ENCODE measurements around the gene ZNF79. TPM values are rescaled to one million over a fixed set of nuclear protein-coding genes. Genes with fewer than 3 reads are reported as not detected.

ZNF79 gene
- total RNA-seq, 3 donors from 2014 or later, result 5.1 to 13.6 (median 5.7) TPM

DNA sequence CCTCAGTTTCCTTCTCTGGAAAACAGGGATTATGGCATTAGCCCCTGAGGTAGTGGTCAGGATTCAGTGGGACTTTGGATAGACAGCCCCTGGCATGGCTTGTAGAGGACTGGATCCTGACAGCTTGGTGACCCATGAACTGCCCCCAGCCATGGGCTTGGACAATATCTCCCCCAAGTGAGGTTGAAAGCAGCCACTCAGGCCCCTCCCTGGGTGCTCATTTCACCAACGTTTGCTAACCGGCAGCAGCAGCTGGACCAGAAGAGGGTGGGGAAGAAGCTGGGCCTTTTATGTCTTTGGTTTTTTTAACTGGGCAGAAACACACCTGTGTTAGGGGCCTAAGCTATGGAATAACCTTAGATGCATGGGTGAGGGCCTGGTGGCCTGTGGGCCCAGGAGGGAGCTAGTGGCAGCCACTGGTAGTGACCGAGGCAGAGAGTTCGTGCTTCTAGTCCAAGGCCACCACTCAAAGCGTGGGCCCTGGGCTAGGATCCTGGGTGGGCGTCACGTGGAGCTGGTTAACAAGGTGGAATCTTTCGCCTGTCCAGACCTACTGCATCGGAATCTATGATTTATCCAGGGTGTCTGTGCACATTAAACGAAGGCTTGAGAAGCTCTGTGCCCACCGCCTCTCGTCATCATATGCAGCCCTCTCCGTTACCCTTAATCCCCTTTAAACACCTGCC lies 25.3 kb upstream of the ZNF79 start:
- no peak overlapping the region for H3K4me3 ChIP-seq
- H3K36me3 ChIP-seq (ENCODE audit: low read depth), result peaks cover 6% of the 10 kb centered on the region
- intact Hi-C loops (cut with DNase I, micrococcal nuclease), result no loop called here

DNA sequence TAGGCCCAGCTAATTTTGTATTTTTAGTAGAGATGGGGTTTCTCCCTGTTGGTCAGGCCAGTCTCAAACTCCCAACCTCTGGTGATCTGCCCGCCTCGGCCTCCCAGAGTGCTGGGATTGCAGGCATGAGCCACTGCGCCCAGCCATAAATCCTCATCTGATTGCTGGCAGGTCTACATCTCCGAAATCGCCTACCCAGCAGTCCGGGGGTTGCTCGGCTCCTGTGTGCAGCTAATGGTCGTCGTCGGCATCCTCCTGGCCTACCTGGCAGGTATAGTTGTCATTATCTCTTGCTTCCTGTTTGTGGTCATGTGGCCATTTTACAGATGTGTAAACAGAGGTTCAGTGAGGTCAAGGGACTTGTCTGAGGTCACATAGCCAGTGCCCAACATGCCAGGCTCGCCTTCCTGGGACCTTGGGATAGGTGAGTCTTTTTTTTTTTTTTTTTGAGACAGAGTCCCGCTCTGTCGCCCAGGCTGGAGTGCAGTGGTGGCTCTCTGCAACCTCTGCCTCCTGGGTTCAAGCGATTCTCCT lies 24.4 kb upstream of the ZNF79 start:
- intact Hi-C loops (cut with DNase I, micrococcal nuclease), result no loop called here

More for the DNA sequence above, 25.3 kb upstream of the ZNF79 start:
- ATAC-seq (no peak), DNase-seq (no peak)
- peaks cover 19% of the 10 kb centered on the region for H3K4me1 ChIP-seq (ENCODE audit: low read depth)
- TF ChIP-seq, protein P1, sequence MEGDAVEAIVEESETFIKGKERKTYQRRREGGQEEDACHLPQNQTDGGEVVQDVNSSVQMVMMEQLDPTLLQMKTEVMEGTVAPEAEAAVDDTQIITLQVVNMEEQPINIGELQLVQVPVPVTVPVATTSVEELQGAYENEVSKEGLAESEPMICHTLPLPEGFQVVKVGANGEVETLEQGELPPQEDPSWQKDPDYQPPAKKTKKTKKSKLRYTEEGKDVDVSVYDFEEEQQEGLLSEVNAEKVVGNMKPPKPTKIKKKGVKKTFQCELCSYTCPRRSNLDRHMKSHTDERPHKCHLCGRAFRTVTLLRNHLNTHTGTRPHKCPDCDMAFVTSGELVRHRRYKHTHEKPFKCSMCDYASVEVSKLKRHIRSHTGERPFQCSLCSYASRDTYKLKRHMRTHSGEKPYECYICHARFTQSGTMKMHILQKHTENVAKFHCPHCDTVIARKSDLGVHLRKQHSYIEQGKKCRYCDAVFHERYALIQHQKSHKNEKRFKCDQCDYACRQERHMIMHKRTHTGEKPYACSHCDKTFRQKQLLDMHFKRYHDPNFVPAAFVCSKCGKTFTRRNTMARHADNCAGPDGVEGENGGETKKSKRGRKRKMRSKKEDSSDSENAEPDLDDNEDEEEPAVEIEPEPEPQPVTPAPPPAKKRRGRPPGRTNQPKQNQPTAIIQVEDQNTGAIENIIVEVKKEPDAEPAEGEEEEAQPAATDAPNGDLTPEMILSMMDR (IDR thresholded peaks at IDR 0.05), result no peak
- no peaks in the 10 kb centered on the region for H3K9me3 ChIP-seq

DNA sequence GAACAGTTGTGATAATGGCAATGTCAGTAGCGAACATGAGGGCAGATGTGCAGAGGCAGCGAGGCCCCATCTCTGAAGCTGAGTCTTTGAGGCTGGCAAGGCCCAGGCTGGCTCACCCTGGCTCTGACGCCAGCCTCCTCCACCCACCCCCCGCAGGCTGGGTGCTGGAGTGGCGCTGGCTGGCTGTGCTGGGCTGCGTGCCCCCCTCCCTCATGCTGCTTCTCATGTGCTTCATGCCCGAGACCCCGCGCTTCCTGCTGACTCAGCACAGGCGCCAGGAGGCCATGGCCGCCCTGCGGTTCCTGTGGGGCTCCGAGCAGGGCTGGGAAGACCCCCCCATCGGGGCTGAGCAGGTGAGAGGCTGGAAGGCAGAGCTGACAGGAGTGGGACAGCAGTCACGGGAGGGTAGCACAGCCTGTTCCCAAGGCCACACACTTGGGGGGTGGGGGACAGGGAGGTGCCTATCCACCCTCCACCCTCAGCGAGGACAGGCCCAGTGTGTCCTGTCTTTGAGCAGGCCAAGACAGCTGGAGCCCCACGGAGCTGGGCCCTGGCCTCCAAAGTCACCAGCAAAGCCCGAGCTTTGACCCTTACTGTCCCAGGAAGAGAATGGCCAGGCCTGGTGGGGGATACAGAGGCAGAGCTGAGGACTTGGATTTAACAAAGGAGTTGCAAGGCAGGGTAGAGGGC lies 21.6 kb upstream of the ZNF79 start:
- peaks cover 9% of the 10 kb centered on the region for H3K4me1 ChIP-seq (ENCODE audit: low read depth)
- no peaks in the 10 kb centered on the region for H3K36me3 ChIP-seq (ENCODE audit: low read depth)
- TF ChIP-seq, protein P1 (IDR thresholded peaks at IDR 0.05), result no peak
- H3K9me3 ChIP-seq, result no peaks in the 10 kb centered on the region
- H3K4me3 ChIP-seq, result no peak overlapping the region
- DNase-seq, result no peak
- intact Hi-C loops (cut with DNase I, micrococcal nuclease), result no loop called here
- ATAC-seq, result no peak

More for the DNA sequence above, 24.4 kb upstream of the ZNF79 start:
- no peaks in the 10 kb centered on the region for H3K9me3 ChIP-seq
- ATAC-seq (no peak), DNase-seq (no peak)
- no peak overlapping the region for H3K4me3 ChIP-seq
- H3K36me3 ChIP-seq (ENCODE audit: low read depth), result peaks cover 6% of the 10 kb centered on the region
- peaks cover 19% of the 10 kb centered on the region for H3K4me1 ChIP-seq (ENCODE audit: low read depth)
- TF ChIP-seq, protein P1 (IDR thresholded peaks at IDR 0.05), result no peak

DNA sequence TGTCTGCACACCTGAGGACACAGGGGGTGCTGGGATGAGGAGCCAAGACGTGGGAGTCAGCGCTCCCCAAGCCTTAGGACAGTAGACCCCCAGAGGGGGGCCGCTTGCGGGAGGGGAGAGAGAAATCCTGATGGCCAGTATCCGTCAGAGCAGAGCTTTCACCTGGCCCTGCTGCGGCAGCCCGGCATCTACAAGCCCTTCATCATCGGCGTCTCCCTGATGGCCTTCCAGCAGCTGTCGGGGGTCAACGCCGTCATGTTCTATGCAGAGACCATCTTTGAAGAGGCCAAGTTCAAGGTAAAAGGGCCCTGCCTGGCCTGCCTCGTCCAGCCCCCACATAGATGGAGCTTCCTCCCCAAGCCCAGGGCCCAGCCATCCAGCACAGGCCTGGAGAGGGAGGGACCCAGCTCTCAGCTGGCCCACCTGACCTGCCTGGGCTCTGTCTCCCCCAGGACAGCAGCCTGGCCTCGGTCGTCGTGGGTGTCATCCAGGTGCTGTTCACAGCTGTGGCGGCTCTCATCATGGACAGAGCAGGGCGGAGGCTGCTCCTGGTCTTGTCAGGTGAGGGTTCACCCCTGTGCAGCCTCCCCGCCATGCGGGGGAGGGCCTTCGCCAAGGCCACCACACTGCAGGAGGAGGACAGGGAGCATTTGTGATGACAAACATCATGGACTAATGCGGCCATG lies 20.5 kb upstream of the ZNF79 start:
- no peaks in the 10 kb centered on the region for H3K36me3 ChIP-seq (ENCODE audit: low read depth)
- H3K4me1 ChIP-seq (ENCODE audit: low read depth), result peaks cover 2% of the 10 kb centered on the region
- ATAC-seq (no peak), DNase-seq (no peak)
- TF ChIP-seq, protein P1 (IDR thresholded peaks at IDR 0.05), result no peak
- no peak overlapping the region for H3K4me3 ChIP-seq
- intact Hi-C loops (cut with DNase I, micrococcal nuclease), result no loop called here
- no peaks in the 10 kb centered on the region for H3K9me3 ChIP-seq

DNA sequence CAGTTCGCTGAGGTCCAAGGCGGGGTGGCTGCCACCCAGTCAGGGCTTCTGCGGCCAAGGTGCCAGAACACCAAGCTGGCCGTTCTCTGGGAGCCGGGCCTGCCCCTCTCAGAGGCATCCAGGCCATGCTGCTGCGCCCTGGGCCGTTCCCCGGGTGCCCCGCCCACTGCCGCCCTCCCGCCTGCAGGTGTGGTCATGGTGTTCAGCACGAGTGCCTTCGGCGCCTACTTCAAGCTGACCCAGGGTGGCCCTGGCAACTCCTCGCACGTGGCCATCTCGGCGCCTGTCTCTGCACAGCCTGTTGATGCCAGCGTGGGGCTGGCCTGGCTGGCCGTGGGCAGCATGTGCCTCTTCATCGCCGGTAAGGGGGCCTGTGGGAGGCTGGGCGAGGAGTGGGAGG lies 19.6 kb upstream of the ZNF79 start:
- no peak for ATAC-seq
- Histone ChIP-seq H3K4me3 (no peak overlapping the region), H3K36me3 (ENCODE audit: low read depth) (no peaks in the 10 kb centered on the region), H3K9me3 (no peaks in the 10 kb centered on the region), H3K4me1 (ENCODE audit: low read depth) (no peaks in the 10 kb centered on the region)
- TF ChIP-seq, protein P1 (IDR thresholded peaks at IDR 0.05), result no peak
- DNase-seq, result no peak
- intact Hi-C loops (cut with DNase I, micrococcal nuclease), result no loop called here
